ENCODE data around the gene ABI1.
"Not testable (repeated sequence)": the region's sequence is repeated elsewhere in the genome, so short reads cannot be mapped to it uniquely, and the experiment has no call there.

The ABI1 gene

GRCh38 chr10:26804418-26805393 lies 56.1 kb downstream of the ABI1 start:
- no peak for DNase-seq

- DNase-seq, result no peak
Measured at GRCh38 chr10:26803849-26804248, 56.9 kb downstream of the ABI1 start.

GRCh38 chr10:26802527-26802926 lies 58.2 kb downstream of the ABI1 start:
- DNase-seq, result no peak

- no peak for DNase-seq
Measured at GRCh38 chr10:26801831-26802230, 58.9 kb downstream of the ABI1 start.

DNA sequence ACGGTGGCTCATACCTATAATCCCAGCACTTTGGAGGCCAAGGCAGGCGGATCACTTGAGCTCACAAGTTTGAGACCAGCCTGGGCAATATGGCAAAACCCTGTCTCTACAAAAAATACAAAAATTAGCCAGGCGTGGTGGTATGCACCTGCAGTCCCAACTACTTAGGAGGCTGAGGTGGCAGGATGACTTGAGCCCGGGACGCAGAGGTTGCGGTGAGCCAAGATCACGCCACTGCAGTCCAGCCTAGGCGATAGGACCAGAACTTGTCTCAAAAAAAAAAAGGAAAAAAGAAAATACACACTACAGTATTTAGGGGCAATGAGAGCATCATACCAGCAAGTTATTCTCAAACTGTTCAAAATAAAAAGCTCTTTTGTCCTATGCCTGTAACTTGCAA lies 59.5 kb downstream of the ABI1 start:
- no peak for DNase-seq

DNA sequence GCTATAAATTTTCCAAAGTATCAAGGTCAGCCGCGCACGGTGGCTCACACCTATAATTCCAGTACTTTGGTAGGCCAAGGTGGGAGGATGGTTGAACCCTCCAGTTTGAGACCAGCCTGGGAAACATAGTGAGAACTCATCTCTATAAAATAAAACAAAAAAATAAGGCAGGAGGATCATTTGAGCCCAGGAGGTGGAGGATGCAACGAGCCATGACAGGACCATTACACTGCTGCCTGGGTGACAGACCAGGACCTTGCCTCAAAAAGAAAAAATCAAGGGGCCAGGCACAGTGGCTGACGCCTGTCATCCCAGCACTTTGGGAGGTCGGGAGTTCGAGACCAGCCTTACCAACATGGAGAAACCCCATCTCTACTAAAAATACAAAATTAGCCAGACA lies 60.3 kb downstream of the ABI1 start:
- no peak for DNase-seq

- peak in 1 of 2 donors; percentile 22 for DNase-seq
Measured at GRCh38 chr10:26799342-26799741, 61.4 kb downstream of the ABI1 start.

DNA sequence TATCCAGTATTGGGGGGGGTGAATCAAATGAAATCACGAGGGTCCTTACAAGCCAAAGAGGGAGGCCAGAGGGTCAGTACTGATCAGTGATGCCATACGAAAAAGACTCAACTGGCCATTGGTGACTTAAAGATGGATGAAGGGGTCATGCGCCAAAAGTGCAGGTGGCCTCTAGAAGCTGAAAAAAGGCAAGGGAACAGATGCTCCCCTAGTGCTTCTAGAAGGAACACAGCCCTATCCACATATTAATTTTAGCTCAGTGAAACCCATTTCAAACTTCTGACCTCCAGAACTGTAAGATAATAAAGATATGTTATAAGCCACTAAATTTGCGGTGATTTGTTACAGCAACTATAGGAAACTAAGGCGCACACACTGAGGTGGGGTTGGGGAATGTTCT lies 62.5 kb downstream of the ABI1 start:
- DNase-seq, result no peak

- no peak for DNase-seq
Measured at GRCh38 chr10:26797340-26797739, 63.4 kb downstream of the ABI1 start.

DNA sequence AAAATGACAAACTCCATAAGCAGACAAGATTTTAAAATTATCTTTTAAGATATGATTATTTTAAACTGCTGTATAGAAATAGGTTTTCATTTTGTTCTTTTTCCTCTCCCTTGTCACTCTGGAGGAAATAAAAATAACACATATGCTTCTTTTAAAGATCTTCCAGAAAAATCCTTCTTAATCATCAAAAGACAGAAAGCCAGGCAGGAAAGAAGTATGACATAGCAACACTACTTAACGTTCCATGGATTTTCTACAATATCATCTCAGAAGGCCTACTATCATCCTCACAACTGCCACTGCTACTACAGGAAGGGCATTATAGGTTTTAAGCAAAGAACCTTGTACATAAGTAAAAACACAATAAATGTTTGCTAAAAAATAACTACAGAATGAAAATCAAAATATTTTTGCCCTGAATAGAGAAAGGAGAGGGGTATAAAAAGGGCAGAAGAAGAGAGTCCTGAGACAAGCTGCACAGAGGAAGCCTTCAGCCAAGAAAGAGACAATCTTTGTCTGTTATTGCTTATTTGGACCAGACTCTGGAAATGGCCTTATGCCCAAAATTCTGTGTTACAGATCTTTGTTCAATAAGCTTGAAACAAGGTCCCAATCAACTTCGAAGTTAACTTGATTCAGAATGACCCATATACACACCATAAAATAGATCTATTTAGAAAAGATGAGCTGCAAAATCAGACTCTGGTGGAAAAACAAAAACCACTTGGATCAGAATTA lies 67.8 kb downstream of the ABI1 start:
- no peak for DNase-seq

DNA sequence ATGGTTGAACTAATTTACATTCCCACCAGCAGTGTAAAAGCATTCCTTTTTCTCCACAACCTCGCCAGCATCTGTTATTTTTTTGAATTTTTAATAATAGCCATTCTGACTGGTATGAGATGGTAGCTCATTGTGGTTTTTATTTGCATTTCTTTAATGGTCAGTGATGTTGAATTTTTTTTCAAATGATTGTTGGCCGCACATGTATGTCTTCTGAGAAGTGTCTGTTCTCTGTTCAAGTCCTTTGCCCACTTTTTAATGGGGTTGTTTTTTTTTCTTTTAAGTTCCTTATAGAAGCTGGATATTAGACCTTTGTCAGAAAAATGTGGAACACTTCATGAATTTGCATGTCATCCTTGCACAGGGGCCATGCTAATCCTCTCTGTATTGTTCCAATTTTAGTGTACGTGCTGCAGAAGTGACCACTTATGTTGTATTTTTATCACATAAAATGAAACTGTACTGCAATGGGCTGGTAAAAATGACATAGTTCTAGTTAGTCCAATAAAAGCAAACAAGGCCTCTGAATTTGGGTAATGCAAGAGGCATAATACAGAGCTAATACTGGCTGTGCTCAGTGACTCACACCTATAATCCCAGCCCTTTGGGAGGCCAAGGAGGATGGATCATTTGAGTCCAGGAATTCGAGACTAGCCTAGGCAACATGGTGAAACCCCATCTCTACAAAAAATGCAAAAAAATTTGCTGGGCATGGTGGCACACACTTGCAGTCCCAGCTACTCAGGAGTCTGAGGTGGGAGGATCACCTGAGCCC lies 70.3 kb downstream of the ABI1 start:
- no peak for DNase-seq

DNA sequence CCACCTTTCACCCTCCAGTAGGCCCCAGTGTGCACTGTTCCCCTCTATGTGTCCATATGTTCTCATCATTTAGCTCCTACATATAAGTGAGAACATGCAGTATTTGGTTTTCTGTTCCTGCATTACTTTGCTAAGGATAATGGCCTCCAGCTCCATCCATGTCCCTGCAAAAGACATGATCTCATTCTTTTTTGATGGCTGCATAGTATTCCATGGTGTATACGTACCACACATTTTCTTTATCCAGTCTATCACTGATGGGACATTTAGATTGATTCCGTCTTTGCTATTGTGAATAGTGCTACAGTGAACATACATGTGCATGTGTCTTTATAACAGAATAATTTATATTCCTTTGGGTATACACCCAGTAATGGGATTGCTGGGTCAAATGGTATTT lies 71.0 kb downstream of the ABI1 start:
- DNase-seq, result not testable (repeated sequence)

GRCh38 chr10:26787362-26787761 lies 73.4 kb downstream of the ABI1 start:
- no peak for DNase-seq

- no peak for DNase-seq
Measured at GRCh38 chr10:26781797-26782196, 79.0 kb downstream of the ABI1 start.

GRCh38 chr10:26780793-26781601 lies 79.8 kb downstream of the ABI1 start:
- peak in 1 of 2 donors; percentile 29 for DNase-seq

DNA sequence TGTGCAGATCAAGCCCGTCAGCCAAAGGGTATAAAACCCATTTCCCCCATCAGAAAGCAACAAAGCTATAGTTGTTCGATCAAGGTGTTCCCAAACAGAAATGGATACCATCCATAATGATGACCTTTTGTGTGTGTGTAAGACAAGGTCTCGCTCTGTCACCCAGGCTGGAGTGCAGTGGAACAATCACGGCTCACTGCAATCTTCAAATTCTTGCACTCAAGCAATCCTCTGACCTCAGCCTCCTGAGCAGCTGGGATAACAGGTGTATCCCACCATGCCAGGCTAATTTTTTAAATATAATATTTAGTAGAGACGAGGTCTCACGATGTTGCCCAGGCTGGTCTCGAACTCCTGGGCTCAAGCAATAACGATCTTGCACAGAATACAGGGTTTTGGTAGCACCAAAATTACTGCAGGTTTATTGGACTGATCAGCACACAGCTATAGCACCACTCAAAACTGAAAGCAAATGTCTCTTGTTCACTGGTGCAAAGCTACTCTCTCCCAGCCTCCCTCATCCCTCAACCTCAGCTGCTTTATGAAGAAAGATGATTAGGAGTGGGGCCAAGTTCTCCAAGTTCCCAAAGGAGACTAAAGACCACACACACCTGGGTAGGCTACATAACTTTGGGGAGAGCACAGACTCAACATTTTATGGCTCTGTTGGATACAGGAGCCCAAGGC lies 80.5 kb downstream of the ABI1 start:
- no peak for DNase-seq

DNA sequence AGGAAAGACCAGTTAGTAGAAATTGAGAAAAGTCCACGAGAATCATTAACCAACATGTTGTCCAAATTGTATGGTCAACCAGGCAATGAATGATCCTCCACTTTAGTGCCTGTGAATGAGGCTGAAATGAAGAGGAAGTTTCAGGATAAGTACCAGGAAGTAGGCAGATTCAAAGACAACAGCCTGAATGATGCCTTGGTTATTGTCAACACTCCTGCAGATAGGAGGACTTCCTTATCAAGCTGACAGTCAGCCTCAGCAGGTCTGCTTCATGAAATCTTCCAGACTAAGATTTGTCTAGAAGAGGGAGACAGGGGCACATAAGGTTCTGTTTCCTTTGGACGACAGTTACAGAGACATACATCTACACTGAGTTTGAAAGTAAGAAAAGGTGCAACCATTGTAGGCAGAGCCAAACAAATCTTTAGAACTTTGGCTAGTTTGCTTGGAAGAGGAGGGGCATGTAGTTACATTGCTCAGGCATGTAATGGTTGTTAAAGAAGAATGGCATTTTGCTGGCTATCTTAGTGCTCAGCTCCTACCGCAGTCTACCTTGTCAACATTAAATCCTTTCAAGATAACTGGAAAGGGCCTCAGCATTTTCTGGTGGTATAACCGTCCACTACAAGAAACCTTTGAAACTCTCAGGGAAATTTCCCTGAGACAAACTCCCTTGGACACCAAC lies 81.4 kb downstream of the ABI1 start:
- DNase-seq, result no peak

DNA sequence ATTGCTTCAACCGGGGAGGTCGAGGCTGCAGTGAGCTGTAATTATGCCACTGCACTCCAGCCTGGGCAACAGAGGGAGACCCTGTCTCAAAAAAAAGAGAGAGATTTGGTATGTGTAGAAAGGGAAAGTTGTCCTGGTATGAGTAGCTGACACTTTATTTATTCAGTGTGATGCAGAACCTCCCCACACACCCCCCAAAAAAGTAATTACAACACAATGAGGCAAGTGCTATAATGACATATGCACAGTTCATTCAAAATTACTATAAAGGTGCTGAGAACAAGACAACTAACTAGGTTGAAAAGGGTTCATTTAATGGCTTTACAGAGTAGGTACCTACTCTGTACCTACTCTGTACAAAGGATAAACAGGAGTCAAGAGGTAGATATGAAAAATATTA lies 83.1 kb downstream of the ABI1 start:
- no peak for DNase-seq

- no peak for DNase-seq
Measured at GRCh38 chr10:26776258-26776657, 84.5 kb downstream of the ABI1 start.

DNA sequence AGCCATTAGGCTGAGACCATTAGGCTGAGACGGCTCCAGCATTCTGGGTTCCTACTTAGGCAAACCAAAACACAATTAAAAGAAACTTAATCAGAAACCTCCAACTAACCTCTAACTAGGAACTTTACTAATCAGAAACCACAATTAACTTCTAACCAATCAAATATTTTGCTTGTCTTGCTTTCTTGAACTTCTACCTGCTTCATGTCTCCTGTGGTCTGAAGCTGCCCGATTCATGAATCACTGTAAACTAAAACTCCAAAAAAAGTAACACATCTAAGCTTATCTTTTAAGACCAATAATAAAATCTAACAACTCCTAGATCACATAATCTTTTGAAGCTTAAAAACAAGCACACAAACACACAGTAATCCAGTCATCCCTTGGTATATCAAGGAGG lies 87.1 kb downstream of the ABI1 start:
- no peak for DNase-seq

DNA sequence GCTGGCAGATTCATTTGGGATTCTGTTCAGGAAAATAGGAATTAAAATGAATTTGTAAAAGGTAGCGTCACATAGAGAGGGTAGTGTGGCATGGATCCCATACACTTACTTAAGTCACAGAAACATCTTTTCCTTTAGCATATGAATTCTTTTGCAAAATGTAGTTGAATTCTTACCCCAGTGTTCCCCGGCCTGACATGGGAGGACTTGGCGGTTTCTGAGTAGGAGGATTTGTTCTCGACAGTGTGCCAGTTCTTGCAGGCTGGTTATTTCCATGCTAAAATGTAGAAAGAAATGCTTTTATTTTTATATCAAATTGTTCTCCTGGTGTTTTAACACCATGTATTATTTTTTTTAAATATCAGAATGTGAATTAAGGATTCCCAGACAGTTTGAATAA lies 90.7 kb downstream of the ABI1 start:
- no peak for DNase-seq
